ENCODE data around the gene RNF20. TPM values are rescaled to one million over a fixed set of nuclear protein-coding genes. Genes with fewer than 3 reads are reported as not detected.

The RNF20 gene
- polyA plus RNA-seq, 1 of the 3 experiments (the other 2 are of a cell fraction), result 16.0 TPM

- TF ChIP-seq CTCF (IDR thresholded peaks at IDR 0.05) (no peak), TCF12 (IDR thresholded peaks at IDR 0.05) (peak; percentile 99), NRF1 (IDR thresholded peaks at IDR 0.05; ENCODE audit: low read depth, low read length) (no peak), RCOR1 (IDR thresholded peaks at IDR 0.05; ENCODE audit: low read length) (no peak), MXI1 (IDR thresholded peaks at IDR 0.05; ENCODE audit: low read depth, low read length) (no peak), RXRA (IDR thresholded peaks at IDR 0.05; ENCODE audit: borderline replicate concordance, low read depth) (peak; percentile 64; the same call in 1 of the 2 replicates), FOXM1 (IDR thresholded peaks at IDR 0.05; ENCODE audit: low read depth) (peak; percentile 89), NFIC (IDR thresholded peaks at IDR 0.05; ENCODE audit: borderline replicate concordance) (peak; percentile 86), IRF3 (IDR thresholded peaks at IDR 0.05; ENCODE audit: low read depth, low read length) (no peak)
Measured at GRCh38 chr9:101508211-101508610, 25.4 kb upstream of the RNF20 start (continued).

- Histone ChIP-seq H3K79me2 (ENCODE audit: insufficient read depth) (no peaks in the 10 kb centered on the region), H3K27me3 (ENCODE audit: insufficient read depth) (no peaks in the 10 kb centered on the region), H3K4me2 (no peak overlapping the region), H3K9me3 (no peaks in the 10 kb centered on the region), H4K20me1 (ENCODE audit: insufficient read depth) (no peaks in the 10 kb centered on the region), H3K4me1 (ENCODE audit: control insufficient read depth in 1 of 2, insufficient read depth in 2 of 2, low read depth in 1 of 2, low read length in 1 of 2) (peaks cover 0 to 32% of the 10 kb centered on the region in 2 experiments; a peak in 2 of 4 replicates), H2AFZ (ENCODE audit: low read depth) (no peak overlapping the region), H3K9ac (no peak overlapping the region), H3K4me3 (ENCODE audit: low read depth in 2 of 2, low read length in 1 of 2) (no peak overlapping the region), H3K36me3 (replicated peaks in 1 of 2; ENCODE audit: control insufficient read depth in 1 of 2, insufficient read depth in 2 of 2, low read length in 1 of 2) (no peaks in the 10 kb centered on the region), H3K27ac (ENCODE audit: low read depth in 2 of 2, low read length in 1 of 2) (no peak overlapping the region), H3F3A (replicated peaks; ENCODE audit: insufficient read depth) (peaks cover 11% of the 10 kb centered on the region), H3K9me2 (no peaks in the 10 kb centered on the region)
- CTCF ChIA-PET, result interaction anchor here (0.9 kb wide), 2 partner anchors 8 to 60 kb away, joined by 3 read pairs; no protein-coding TSS in a partner anchor
- POLR2A ChIA-PET, result no interaction called here
- 93% methylated on average over 4 of the region's 4 CpGs for WGBS (ENCODE audit: low lambda C conversion rate)
- TF ChIP-seq FOXJ3 (CRISPR knock-in tag; IDR thresholded peaks at IDR 0.05), result no peak
- no peak for TF ChIP-seq CHD2 (IDR thresholded peaks at IDR 0.05; ENCODE audit: low read length, partially characterized antibody)
- TF ChIP-seq ELF1 (IDR thresholded peaks at IDR 0.05), result no peak
- no peak for TF ChIP-seq TCF12 (IDR thresholded peaks at IDR 0.05)
- TF ChIP-seq FOXM1 (IDR thresholded peaks at IDR 0.05; ENCODE audit: low read depth), result no peak
- no peak for TF ChIP-seq JUND (IDR thresholded peaks at IDR 0.05)
- TF ChIP-seq SMC3 (IDR thresholded peaks at IDR 0.05; ENCODE audit: low read depth, low read length), result no peak
- no peak for TF ChIP-seq GABPA (IDR thresholded peaks at IDR 0.05; ENCODE audit: low read depth)
- no peak for DNase-seq
Measured at GRCh38 chr9:101509572-101509971, 24.1 kb upstream of the RNF20 start.

- Histone ChIP-seq H3K27ac (ENCODE audit: low read depth in 2 of 2, low read length in 1 of 2) (no peak overlapping the region), H3K27me3 (ENCODE audit: insufficient read depth) (no peaks in the 10 kb centered on the region), H3K4me3 (ENCODE audit: low read depth in 2 of 2, low read length in 1 of 2) (no peak overlapping the region), H3F3A (replicated peaks; ENCODE audit: insufficient read depth) (peaks cover 11% of the 10 kb centered on the region), H3K9me2 (no peaks in the 10 kb centered on the region), H3K36me3 (replicated peaks in 1 of 2; ENCODE audit: control insufficient read depth in 1 of 2, insufficient read depth in 2 of 2, low read length in 1 of 2) (no peaks in the 10 kb centered on the region), H4K20me1 (ENCODE audit: insufficient read depth) (no peaks in the 10 kb centered on the region), H3K9me3 (no peaks in the 10 kb centered on the region), H3K4me1 (ENCODE audit: control insufficient read depth in 1 of 2, insufficient read depth in 2 of 2, low read depth in 1 of 2, low read length in 1 of 2) (peaks cover 0 to 33% of the 10 kb centered on the region in 2 experiments; a peak in 2 of 4 replicates), H3K4me2 (no peak overlapping the region), H2AFZ (ENCODE audit: low read depth) (no peak overlapping the region), H3K79me2 (ENCODE audit: insufficient read depth) (no peaks in the 10 kb centered on the region), H3K9ac (no peak overlapping the region)
- TF ChIP-seq PBX3 (IDR thresholded peaks at IDR 0.05), result no peak
- no peak for TF ChIP-seq RCOR1 (IDR thresholded peaks at IDR 0.05; ENCODE audit: low read length)
- no peak for TF ChIP-seq CTCF (IDR thresholded peaks at IDR 0.05)
- no peak for TF ChIP-seq CHD2 (IDR thresholded peaks at IDR 0.05; ENCODE audit: low read length, partially characterized antibody)
- no peak for TF ChIP-seq GATA2 (CRISPR knock-in tag; IDR thresholded peaks at IDR 0.05)
- TF ChIP-seq GABPA (IDR thresholded peaks at IDR 0.05; ENCODE audit: low read depth), result no peak
- no peak for DNase-seq
- ChIA-PET CTCF (interaction anchor here (0.9 to 1.0 kb wide), 2 partner anchors 9 to 52 kb away, joined by 3 to 4 read pairs; no protein-coding TSS in a partner anchor), POLR2A (no interaction called here)
- 76% methylated on average over 6 of the region's 6 CpGs for whole genome bisulfite sequencing (ENCODE audit: low lambda C conversion rate)
Measured at GRCh38 chr9:101510459-101510858, 23.2 kb upstream of the RNF20 start.

Measured in SK-N-SH (cell line).